MCF 10A (cell line): Measurements from ENCODE around the gene SLC2A1. TPM values are rescaled to one million over a fixed set of nuclear protein-coding genes. Genes with fewer than 3 reads are reported as not detected.

Source experiments
- BruUV-seq: library from RNA; stranded (reverse); fragments of 400-500 nt; replicated peaks from 2 replicates; lab custom pipeline; 2021; lab: Mats Ljungman, UMichigan
- CTCF ChIA-PET: fragments of 300-600 bp; sonication (Branson Sonifier 250); formaldehyde crosslinking; extraction: SDS; loops from one replicate; lab custom pipeline; 2021; ENCODE audit warnings: antibody characterized with exemption, inconsistent platforms; lab: Yijun Ruan, JAX
- POLR2A ChIA-PET: fragments of 300-600, 350-650 bp; sonication (Branson Sonifier 250); formaldehyde crosslinking; extraction: SDS; loops from one replicate; lab custom pipeline; 2020; ENCODE audit warnings: antibody characterized with exemption, inconsistent platforms; lab: Yijun Ruan, JAX
- DNase-seq: peaks from one replicate; pipeline ENCODE4 v3.0.0-alpha.2; 2018; ENCODE audit not compliant: unreplicated experiment
- H3K27ac Mint-ChIP-seq: one replicate; pipeline ENCODE4 v1.8.0; 2022; ENCODE audit warnings: mild to moderate bottlenecking, low read depth, mixed read lengths; ENCODE audit not compliant: unreplicated experiment
- H3K27me3 Mint-ChIP-seq: one replicate; pipeline ENCODE4 v1.8.0; 2022; ENCODE audit warnings: mixed read lengths; ENCODE audit not compliant: insufficient read depth, unreplicated experiment
- H3K36me3 Mint-ChIP-seq: one replicate; pipeline ENCODE4 v1.8.0; 2022; ENCODE audit warnings: mild to moderate bottlenecking, moderate library complexity, mixed read lengths; ENCODE audit not compliant: insufficient read depth, unreplicated experiment
- H3K4me1 Mint-ChIP-seq: one replicate; pipeline ENCODE4 v1.8.0; 2022; ENCODE audit warnings: mixed read lengths; ENCODE audit not compliant: insufficient read depth, unreplicated experiment
- H3K4me3 Mint-ChIP-seq: one replicate; pipeline ENCODE4 v1.8.0; 2022; ENCODE audit warnings: mild to moderate bottlenecking, moderate library complexity, mixed read lengths; ENCODE audit not compliant: unreplicated experiment
- H3K9me3 Mint-ChIP-seq: one replicate; pipeline ENCODE4 v1.8.0; 2022; ENCODE audit warnings: mixed read lengths; ENCODE audit not compliant: unreplicated experiment
- intact Hi-C: fragments of 100-400 bp; cut with micrococcal nuclease; formaldehyde crosslinking; loops from 2 replicates; pipeline ENCODE4 v1.14.1; 2022
- total RNA-seq: library from RNA; stranded (reverse); gene quantifications from 2 replicates; pipeline ENCODE4 v1.2.3, GENCODE V29; 2022
- TF ChIP-seq, protein P1 (sequence below): fragments of 200-600 bp; IDR thresholded peaks from one replicate; pipeline ENCODE4 v1.8.0; 2022; ENCODE audit warnings: antibody characterized with exemption, mild to moderate bottlenecking; ENCODE audit not compliant: unreplicated experiment

The SLC2A1 gene
- total RNA-seq, 1 experiment from 2014 or later = 87.5 TPM

DNA sequence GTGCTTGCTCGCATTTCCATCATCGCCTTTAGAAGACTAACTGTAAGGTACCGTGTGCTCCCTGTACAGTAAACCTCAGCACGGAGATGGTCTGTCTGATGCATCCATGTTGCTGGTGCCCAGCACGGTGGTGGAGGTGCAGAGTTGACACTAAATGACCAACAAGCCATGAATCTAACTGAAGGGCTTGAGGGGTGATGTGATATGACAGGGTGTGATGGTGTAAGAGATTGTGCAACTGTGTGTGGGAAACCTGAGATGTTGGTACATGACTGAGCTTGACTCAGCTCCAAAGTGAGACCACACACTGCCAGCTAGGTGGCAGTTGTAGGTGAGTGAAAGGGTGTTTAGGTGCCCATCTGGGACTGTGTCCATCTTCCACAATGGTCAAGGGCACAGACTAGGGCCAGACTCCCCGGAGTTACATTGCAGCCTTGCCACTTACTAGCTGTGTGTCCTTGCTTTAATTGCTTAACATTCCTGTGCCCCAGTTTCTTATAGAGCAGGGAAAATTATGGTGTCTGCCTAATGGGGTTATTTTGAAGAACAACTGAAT lies 21.4 kb downstream of the SLC2A1 start:
- DNase-seq = peak; percentile 97
- ChIA-PET CTCF (interaction anchor here (0.5 to 5.9 kb wide), 15 partner anchors 10 to 889 kb away, joined by 3 to 39 read pairs (median 5); no protein-coding TSS in a partner anchor), POLR2A (interaction anchor here (0.6 to 12.1 kb wide), 16 partner anchors 10 to 170 kb away, joined by 3 to 403 read pairs (median 4); partner anchors contain the start of genes C1orf50, P3H1, SLC2A1 and ZNF691)
- H3K27me3 Mint-ChIP-seq = no peaks in the 10 kb centered on the region
- TF ChIP-seq, protein P1, sequence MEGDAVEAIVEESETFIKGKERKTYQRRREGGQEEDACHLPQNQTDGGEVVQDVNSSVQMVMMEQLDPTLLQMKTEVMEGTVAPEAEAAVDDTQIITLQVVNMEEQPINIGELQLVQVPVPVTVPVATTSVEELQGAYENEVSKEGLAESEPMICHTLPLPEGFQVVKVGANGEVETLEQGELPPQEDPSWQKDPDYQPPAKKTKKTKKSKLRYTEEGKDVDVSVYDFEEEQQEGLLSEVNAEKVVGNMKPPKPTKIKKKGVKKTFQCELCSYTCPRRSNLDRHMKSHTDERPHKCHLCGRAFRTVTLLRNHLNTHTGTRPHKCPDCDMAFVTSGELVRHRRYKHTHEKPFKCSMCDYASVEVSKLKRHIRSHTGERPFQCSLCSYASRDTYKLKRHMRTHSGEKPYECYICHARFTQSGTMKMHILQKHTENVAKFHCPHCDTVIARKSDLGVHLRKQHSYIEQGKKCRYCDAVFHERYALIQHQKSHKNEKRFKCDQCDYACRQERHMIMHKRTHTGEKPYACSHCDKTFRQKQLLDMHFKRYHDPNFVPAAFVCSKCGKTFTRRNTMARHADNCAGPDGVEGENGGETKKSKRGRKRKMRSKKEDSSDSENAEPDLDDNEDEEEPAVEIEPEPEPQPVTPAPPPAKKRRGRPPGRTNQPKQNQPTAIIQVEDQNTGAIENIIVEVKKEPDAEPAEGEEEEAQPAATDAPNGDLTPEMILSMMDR = no peak
- peak overlapping the region; percentile 38 for H3K4me3 Mint-ChIP-seq
- peaks cover 74% of the 10 kb centered on the region for H3K4me1 Mint-ChIP-seq
- BruUV-seq = no TSS peak
- H3K9me3 Mint-ChIP-seq = no peaks in the 10 kb centered on the region
- peak overlapping the region; percentile 87 for H3K27ac Mint-ChIP-seq
- intact Hi-C loops = loop anchor here (2.0 kb wide), 1 partner anchor 84 kb away; no protein-coding TSS in a partner anchor
- H3K36me3 Mint-ChIP-seq = peaks cover 35% of the 10 kb centered on the region

DNA sequence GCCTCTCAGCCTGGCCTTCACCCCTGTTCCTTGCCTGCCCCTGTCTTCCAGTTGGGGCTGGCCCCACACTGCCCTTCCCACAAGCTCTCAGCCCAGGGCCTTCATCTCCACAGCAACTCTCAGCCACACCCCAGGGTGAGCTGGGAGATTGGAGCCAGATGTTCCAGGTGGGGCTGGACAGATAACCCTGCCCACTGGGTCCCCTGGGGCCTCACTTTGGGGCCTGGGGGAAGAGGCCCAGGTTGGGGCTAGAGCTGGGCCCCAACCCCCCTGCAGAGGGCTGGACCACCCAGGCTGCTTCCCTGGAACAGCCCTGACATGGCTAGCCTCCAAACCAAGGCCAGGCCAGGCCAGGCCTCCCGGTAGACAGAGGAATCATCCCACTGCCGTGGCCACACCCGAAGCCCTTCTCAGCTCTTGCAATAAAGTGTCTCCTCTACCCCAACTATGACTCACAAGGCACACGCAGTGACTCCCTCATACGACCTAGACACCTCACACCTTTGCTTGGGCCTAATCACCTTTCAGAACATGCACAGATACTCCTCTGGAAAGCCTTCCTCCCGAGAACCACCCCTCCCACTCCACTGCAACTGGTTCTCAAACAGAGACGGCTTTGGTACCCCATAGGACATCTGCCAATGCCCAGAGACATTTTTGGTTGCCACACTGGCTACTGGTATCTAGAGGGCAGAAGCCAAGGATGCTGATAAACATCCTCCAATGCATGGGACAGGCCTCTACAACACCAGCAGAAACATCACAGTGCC lies 22.2 kb downstream of the SLC2A1 start:
- peak; percentile 94 for DNase-seq
- Mint-ChIP-seq H3K27ac (peak overlapping the region; percentile 87), H3K4me1 (peaks cover 72% of the 10 kb centered on the region), H3K9me3 (no peaks in the 10 kb centered on the region), H3K36me3 (peaks cover 35% of the 10 kb centered on the region), H3K4me3 (peak overlapping the region; percentile 38), H3K27me3 (no peaks in the 10 kb centered on the region)
- intact Hi-C loops = loop anchor here (2.0 kb wide), 1 partner anchor 84 kb away; no protein-coding TSS in a partner anchor
- ChIA-PET POLR2A (interaction anchor here (0.8 to 12.1 kb wide), 17 partner anchors 8 to 169 kb away, joined by 3 to 403 read pairs (median 4); partner anchors contain the start of genes C1orf50, P3H1, SLC2A1 and ZNF691), CTCF (interaction anchor here (0.7 to 5.9 kb wide), 9 partner anchors 10 to 789 kb away, joined by 3 to 39 read pairs (median 5); no protein-coding TSS in a partner anchor)
- TF ChIP-seq, protein P1 = no peak
- no TSS peak for BruUV-seq

DNA sequence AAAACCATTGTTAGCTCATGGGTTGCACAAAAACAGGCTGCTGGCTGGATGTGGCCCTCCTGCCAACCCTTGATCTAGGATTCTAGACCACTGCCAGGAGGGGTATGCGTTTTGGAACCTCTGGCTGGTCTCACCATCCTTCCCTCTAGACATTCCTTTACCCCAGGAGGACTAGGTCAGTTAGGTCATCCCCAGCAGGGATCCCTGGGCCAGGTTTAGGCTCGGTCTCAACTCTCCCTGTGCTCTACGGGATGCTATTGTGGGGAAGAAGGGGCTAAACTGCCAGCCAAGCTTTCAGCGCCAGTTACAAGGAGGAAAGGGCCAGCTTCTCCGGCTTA lies 22.7 kb downstream of the SLC2A1 start:
- Mint-ChIP-seq H3K4me3 (no peak overlapping the region), H3K4me1 (peaks cover 66% of the 10 kb centered on the region), H3K27ac (peak overlapping the region; percentile 87), H3K27me3 (no peaks in the 10 kb centered on the region), H3K36me3 (peaks cover 35% of the 10 kb centered on the region), H3K9me3 (no peaks in the 10 kb centered on the region)
- ChIA-PET POLR2A (interaction anchor here (0.9 to 12.1 kb wide), 13 partner anchors 8 to 141 kb away, joined by 3 to 403 read pairs (median 6); partner anchors contain the start of genes SLC2A1 and ZNF691), CTCF (interaction anchor here (0.7 to 5.9 kb wide), 9 partner anchors 9 to 789 kb away, joined by 3 to 39 read pairs (median 3); no protein-coding TSS in a partner anchor)
- BruUV-seq = no TSS peak
- no peak for DNase-seq
- intact Hi-C loops = loop anchor here (2.0 kb wide), 1 partner anchor 85 kb away; no protein-coding TSS in a partner anchor
- TF ChIP-seq, protein P1 = no peak
